Hepatocyte (in vitro differentiated cells): ENCODE data around the gene BPHL. TPM values are rescaled to one million over a fixed set of nuclear protein-coding genes. Genes with fewer than 3 reads are reported as not detected.

Experiments
- DNase-seq: peaks from one replicate; pipeline ENCODE4 v3.0.0-alpha.2; 2016; ENCODE audit warnings: low spot score
- H2AFZ ChIP-seq: fragments of 200-600 bp; sonication (generic); 2 replicates; pipeline ENCODE4 v1.6.0; 2016; ENCODE audit warnings: antibody characterized with exemption, mild to moderate bottlenecking
- H3K27ac ChIP-seq: fragments of 200-600 bp; sonication (generic); 2 replicates; pipeline ENCODE4 v1.5.1; 2016; ENCODE audit warnings: mild to moderate bottlenecking
- H3K27me3 ChIP-seq: fragments of 200-600 bp; sonication (generic); 2 replicates; pipeline ENCODE4 v1.6.1; 2016
- H3K36me3 ChIP-seq: fragments of 200-600 bp; sonication (generic); replicated peaks from 2 replicates; pipeline ENCODE4 v1.5.1; 2016; ENCODE audit warnings: low read depth; ENCODE audit not compliant: insufficient read depth
- H3K4me1 ChIP-seq: fragments of 200-600 bp; sonication (generic); 2 replicates; pipeline ENCODE4 v1.5.1; 2016; ENCODE audit warnings: mild to moderate bottlenecking, moderate library complexity; ENCODE audit not compliant: insufficient read depth
- H3K4me2 ChIP-seq: fragments of 200-600 bp; sonication (generic); 2 replicates; pipeline ENCODE4 v1.6.0; 2016
- H3K4me3 ChIP-seq: fragments of 200-600 bp; sonication (generic); 2 replicates; pipeline ENCODE4 v1.5.1; 2016; ENCODE audit warnings: mild to moderate bottlenecking
- H3K79me2 ChIP-seq: fragments of 200-600 bp; sonication (generic); 2 replicates; pipeline ENCODE4 v1.6.0; 2017; ENCODE audit warnings: mild to moderate bottlenecking
- H3K9me2 ChIP-seq: fragments of 200-600 bp; sonication (generic); replicated peaks from 2 replicates; pipeline ENCODE4 v1.6.0; 2017; ENCODE audit warnings: mild to moderate bottlenecking; ENCODE audit not compliant: insufficient read depth
- H3K9me3 ChIP-seq: fragments of 200-600 bp; sonication (generic); 2 replicates; pipeline ENCODE4 v1.5.1; 2016; ENCODE audit warnings: low read depth, mild to moderate bottlenecking
- H4K20me1 ChIP-seq: fragments of 200-600 bp; sonication (generic); 2 replicates; pipeline ENCODE4 v1.6.0; 2016; ENCODE audit warnings: mild to moderate bottlenecking; ENCODE audit not compliant: insufficient read depth, poor library complexity, severe bottlenecking
- CTCF ChIP-seq: fragments of 200-600 bp; sonication (generic); IDR thresholded peaks from 2 replicates; pipeline ENCODE4 v1.5.1; 2016; ENCODE audit warnings: antibody characterized with exemption, mild to moderate bottlenecking; ENCODE audit not compliant: poor library complexity
- EZH2 ChIP-seq: fragments of 200-600 bp; sonication (generic); IDR thresholded peaks from 2 replicates; pipeline ENCODE4 v1.6.1; 2016; ENCODE audit warnings: antibody characterized with exemption, mild to moderate bottlenecking, borderline replicate concordance
- EZH2phosphoT487 ChIP-seq: fragments of 200-600 bp; sonication (generic); IDR thresholded peaks from one replicate; pipeline ENCODE4 v1.6.1; 2018; ENCODE audit warnings: antibody characterized with exemption, mild to moderate bottlenecking, low read depth, moderate library complexity; ENCODE audit not compliant: unreplicated experiment, severe bottlenecking
- WGBS: methylation state at CpG from one replicate; pipeline ENCODE4 v1.1.6; 2016; ENCODE audit warnings: low lambda C conversion rate; ENCODE audit errors: missing lambda C conversion rate; 5-methylcytosine and 5-hydroxymethylcytosine counted together
- polyA plus RNA-seq: library from polyadenylated mRNA; unstranded; fragments of >200 nt; fragmentation: Nextera tagmentation; extraction: Ambion mirVana; gene quantifications from 2 replicates; pipeline ENCODE4 v1.2.1, GENCODE V29; 2016
- total RNA-seq: library from RNA; depleted of rRNA; stranded (reverse); fragments of >200 nt; gene quantifications from 2 replicates; pipeline ENCODE4 v1.2.3, GENCODE V29; 2014

Gene BPHL
- total and polyA plus RNA-seq, 2 experiments from 2014 or later = 52.0 to 77.0 TPM

- Histone ChIP-seq H3K9me3 (no peaks in the 10 kb centered on the region), H3K4me1 (peaks cover 12% of the 10 kb centered on the region), H3K27me3 (no peaks in the 10 kb centered on the region), H3K79me2 (no peaks in the 10 kb centered on the region), H3K36me3 (no peaks in the 10 kb centered on the region), H3K4me2 (no peak overlapping the region), H3K27ac (no peak overlapping the region), H3K4me3 (no peak overlapping the region), H3K9me2 (no peaks in the 10 kb centered on the region), H2AFZ (no peak overlapping the region), H4K20me1 (no peaks in the 10 kb centered on the region)
- WGBS = 91% methylated on average over 9 of the region's 9 CpGs
- TF ChIP-seq CTCF (no peak), EZH2 (no peak), EZH2phosphoT487 (no peak)
- no peak for DNase-seq
These were observed 15.0 kb downstream of the BPHL start for GRCh38 chr6:3133515-3133914.

GRCh38 chr6:3135668-3136291, 17.3 kb downstream of the BPHL start:
- TF ChIP-seq CTCF = no peak
- TF ChIP-seq EZH2 = no peak
- TF ChIP-seq EZH2phosphoT487 = no peak
- Histone ChIP-seq H3K79me2 (no peaks in the 10 kb centered on the region), H2AFZ (no peak overlapping the region), H3K9me2 (no peaks in the 10 kb centered on the region), H3K27ac (peak overlapping the region; percentile 72), H3K4me2 (peak overlapping the region; percentile 48), H3K4me1 (peaks cover 17% of the 10 kb centered on the region), H4K20me1 (no peaks in the 10 kb centered on the region), H3K36me3 (no peaks in the 10 kb centered on the region), H3K9me3 (no peaks in the 10 kb centered on the region), H3K27me3 (no peaks in the 10 kb centered on the region), H3K4me3 (no peak overlapping the region)
- peak; percentile 48 for DNase-seq
- 66% methylated on average over 13 of the region's 13 CpGs for WGBS

- no peak for TF ChIP-seq EZH2phosphoT487
- TF ChIP-seq CTCF = no peak
- TF ChIP-seq EZH2 = no peak
- Histone ChIP-seq H3K4me2 (peak overlapping the region; percentile 48), H3K9me3 (no peaks in the 10 kb centered on the region), H3K79me2 (no peaks in the 10 kb centered on the region), H4K20me1 (no peaks in the 10 kb centered on the region), H3K27ac (peak overlapping the region; percentile 72), H3K36me3 (no peaks in the 10 kb centered on the region), H2AFZ (no peak overlapping the region), H3K27me3 (no peaks in the 10 kb centered on the region), H3K4me1 (peaks cover 17% of the 10 kb centered on the region), H3K9me2 (no peaks in the 10 kb centered on the region), H3K4me3 (no peak overlapping the region)
- no peak for DNase-seq
- WGBS = 83% methylated on average over 8 of the region's 8 CpGs
These were observed 17.9 kb downstream of the BPHL start for GRCh38 chr6:3136292-3137011.
